NK-92 treated with Interleukin-12 subunit alpha and Interleukin-12 subunit beta, amount 100 ng/mL, for 24 hours (cell line): ENCODE measurements around the gene HPCAL1.

ENCODE experiments used
- DNase-seq: peaks from one replicate; lab custom pipeline; 2025; lab: John Stamatoyannopoulos, UW

The HPCAL1 gene

DNA sequence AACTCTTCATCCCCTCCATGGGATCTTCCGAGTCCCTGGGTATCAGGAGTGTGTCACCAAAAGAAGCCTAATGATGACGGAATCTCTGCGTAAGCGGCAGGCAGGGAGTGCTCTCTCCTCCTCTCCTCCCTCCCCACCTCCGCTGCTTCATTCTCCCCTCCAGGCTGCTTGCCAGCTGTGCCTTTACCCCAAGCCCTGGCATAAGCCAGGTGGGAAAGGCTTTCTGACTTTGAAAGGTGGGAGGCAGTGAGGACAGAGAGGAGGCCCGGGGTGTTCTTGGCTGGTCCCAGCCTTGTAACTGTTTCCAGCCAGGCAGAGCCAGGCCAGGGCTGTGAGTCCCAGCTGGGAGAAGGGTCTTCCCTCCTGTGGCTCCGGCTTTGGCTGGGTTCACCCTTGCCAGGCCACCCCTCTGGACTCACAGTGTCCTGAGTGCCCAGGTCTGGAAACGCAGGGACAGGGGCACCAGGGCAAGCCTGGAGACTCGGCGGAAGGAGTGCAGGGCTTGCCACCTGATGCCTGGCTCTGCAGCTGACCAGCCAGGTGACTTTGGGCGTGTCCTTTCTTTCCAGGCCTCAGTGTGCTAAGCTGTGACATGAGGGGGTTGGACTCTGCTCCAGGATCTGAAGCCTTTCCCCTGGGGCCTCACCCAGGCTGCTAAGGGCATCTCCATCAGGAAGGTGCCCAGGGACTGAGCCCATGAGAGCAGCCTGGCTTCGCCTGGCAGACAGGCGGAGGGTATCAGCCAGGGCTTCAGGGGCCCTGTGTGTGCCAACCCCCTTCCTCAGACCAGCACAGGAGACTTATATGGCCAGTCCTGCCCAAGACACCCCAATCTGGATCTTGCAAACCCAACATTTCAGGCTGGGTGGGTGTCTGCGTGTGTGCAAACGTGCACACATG lies 32.7 kb upstream of the HPCAL1 start:
- DNase-seq: no peak

DNA sequence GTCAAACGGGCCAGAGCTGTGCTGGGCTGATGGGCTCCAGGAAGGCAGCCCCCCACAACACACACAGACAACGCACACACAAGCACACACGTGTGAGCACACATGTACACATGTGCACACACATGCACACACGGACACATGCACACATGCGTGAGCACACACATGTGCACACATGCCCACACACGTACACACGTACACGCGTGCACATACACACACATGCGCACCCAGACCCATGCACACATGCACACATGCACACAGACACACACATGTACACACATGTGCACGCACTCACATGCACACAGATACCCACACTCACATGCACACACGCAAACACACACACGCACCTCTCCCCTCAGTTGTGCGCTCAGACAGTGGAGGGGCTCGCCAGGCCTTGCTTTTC lies 31.2 kb upstream of the HPCAL1 start:
- no peak for DNase-seq

DNA sequence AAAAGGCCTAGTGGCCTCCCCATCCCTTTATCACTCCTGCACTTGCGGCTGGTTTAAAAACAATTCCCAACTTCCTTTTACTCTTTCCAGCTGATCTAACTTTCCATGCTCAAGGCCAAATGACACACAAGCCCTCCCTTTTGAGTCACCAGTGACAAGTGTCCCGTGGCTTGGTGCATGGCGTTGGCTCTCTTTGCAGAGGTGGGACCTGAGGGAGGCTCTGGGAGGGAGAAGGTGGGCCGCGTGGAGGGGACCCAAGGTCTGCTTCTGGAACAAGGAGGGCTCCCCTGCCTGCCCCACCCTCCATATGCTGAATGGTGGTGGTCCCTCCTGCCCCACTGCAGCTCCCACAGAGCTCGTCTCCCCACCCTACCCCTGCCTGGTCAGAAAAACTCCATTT lies 30.8 kb upstream of the HPCAL1 start:
- no peak for DNase-seq

DNA sequence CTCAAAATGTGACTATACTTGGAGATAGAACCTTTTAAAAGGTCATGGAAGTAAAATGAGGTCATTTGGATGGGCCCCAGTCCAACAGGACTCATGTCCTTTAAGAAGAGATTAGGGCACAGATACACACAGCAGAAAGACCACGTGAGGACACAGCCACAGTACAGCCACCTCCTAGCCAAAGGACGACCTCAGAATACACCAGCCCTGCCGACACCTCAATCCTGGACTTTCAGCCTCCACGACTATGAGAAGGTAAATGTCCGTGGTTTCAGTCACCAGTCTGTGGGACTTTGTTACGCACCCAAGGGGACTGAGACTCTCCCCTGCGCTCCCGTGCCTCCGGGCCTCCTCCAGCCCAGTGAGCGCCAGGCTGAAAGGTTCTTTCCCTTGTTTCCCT lies 30.2 kb upstream of the HPCAL1 start:
- no peak for DNase-seq

DNA sequence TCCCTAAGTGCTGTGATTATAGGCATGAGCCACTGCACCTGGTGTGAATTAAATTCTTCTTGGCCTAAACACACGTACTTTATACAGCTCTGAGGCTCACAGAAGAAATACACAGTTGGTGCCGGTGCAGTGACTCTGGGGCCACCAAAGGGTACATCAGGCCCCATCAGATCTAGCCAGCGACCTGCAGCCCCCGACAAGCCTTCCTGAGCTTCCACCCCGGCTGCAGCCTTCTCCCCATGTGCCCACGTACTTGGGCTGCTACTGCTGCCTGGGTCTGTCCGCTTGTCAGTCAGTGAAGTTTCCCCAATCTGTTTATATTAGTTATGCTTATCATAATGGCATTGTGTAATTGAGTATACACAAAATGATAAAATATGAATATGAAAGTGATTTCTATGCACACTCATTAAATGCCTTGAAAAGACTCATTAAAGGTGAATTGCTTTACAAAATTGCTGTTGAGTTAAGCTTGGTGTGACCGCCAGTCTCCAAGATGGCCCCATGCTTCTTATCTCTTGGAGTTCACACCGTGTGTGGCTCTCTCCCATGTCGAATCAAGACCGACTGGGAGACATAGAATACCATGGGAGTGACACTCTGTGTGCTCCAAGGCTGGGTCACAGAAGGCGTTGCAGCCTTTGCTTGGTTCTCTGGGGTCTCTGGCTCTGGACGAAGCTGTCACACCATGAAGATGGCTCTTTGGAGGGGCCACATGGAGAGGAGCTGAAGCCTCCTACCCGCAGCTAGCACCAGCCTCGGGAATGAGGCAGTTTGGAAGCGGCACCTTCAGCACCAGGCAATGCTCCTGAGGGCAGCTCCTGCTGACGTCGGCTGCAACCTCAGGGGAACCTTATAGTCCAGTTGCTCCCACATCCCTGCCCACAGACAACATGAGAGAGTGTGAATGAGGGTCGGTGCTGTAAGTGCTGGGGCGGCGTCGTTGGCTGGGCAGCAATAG lies 29.2 kb upstream of the HPCAL1 start:
- DNase-seq: no peak

DNA sequence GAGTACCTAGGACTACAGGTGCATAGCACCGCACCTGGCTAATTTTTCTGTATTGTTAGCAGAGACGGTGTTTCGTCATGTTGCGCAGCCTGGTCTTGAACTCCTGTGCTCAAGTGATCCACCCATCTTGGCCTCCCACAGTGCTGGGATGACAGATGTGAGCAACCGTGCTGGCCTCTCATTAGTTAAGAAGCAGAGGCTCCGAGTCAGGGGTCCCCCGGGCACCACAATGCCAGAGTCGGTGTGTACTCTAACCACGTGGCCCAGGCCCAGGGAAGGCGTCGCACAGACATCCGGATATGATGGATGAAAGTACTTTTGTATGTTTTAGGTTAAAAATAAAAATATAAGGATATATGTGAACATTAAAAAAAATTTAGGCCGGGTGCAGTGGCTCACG lies 28.3 kb upstream of the HPCAL1 start:
- DNase-seq: no peak

DNA sequence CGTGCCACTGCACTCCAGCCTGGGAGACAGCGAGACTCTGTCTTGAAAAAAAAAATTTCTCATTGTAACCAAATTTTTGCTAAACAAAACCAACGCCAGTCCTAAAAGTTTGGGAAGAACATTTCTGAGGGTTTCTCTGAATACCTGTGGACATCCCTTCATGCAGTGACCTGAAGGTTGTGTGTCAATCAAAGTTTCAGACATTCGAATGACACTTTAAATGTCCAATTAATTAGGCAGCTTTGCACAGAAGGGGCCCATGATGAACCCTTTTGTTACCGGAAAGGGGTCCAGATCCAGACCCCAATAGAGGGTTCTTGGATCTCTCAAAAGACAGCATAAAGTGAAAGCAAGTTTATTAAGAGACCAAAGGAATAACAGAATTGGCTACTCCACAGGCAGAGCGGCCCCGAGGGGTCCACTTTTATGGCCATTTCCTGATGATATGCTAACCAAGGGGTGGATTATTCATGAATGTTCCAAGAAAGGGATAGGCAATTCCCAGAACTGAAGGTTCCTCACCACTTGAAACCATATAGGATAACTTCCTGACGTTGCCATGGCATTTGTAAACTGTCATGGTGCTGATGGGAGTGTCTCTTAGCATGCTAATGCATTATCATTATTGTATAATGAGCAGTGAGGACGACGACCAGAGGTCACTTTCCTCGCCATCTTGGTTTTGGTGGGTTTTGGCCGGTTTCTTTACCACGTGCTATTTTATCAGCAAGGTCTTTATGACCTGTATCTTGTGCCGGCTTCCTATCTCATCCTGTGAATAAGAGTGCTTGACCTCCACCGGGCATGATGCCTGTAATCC lies 27.5 kb upstream of the HPCAL1 start:
- DNase-seq: no peak

DNA sequence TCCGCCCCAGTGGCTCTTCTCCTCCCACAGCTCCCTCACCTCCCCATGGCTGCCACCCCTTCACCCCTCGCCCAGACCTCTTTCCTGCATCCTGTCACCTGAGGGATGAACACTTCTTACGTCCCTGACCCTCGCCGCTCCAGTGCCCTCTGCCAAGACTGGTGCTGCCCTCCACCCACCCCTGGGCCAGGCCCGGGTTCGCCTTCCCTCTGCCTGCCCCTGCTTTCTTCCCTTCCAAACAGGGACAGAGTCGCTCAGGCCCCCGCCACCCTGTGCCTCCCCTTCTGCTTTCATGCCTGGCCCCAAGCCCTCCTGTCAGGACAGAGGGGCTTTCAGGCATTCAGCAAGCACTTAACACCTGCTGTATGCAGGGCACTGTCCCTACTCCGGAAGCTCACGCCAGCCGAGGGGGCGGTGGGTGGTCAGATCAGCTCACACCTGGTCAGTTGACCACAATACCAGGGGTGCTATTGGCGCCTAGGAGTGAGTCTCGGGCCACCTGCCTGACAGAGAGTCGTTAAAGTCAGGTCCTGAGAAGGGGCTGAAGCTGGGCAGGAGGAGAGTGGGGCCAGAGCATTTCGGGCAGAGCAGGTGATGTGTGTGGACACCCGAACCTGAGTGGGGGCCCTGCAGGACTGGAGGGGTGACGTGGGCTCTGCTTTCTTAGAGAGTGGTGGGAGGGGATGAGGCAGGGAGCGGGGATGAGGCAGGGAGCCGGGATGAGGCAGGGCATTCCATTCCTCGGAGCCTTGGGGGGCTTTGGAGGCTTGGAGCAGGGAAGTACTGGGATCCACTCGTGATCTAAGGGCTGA lies 26.0 kb upstream of the HPCAL1 start:
- no peak for DNase-seq

DNA sequence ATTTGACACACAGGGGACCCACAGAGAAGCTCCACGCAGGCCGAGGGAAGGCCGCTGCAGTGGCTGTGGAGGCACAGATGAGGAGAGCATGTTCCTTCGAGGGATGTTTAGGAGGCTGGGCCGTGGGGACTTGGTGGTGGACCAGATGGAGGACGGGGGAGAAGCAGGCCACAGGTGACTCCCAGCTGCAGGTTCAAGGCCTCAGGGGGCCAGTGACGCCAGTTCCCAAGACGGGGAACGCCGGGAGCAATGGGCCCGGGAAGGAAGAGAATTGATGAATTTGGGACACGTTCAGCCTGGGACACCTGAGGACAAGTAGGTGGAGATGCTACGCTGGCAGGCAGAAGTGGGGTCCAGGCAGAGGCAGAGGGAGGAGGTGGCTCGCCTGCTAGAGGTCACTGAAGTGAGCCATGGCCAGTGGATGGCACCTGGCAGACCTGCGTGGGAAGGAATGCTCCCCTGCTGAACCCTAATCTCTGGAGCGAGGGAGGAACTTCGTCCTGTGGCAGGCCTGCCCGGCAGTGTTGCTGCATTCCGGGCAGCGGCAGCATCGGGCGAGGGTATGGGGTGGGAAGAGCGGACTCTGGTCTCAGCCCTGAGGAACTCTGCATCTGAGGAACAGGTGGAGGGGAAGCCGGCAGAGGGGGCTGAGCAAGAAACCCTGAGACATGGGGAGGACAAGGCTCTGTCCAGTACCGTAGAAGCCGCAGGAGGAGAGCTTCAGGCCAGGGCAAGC lies 25.2 kb upstream of the HPCAL1 start:
- no peak for DNase-seq

DNA sequence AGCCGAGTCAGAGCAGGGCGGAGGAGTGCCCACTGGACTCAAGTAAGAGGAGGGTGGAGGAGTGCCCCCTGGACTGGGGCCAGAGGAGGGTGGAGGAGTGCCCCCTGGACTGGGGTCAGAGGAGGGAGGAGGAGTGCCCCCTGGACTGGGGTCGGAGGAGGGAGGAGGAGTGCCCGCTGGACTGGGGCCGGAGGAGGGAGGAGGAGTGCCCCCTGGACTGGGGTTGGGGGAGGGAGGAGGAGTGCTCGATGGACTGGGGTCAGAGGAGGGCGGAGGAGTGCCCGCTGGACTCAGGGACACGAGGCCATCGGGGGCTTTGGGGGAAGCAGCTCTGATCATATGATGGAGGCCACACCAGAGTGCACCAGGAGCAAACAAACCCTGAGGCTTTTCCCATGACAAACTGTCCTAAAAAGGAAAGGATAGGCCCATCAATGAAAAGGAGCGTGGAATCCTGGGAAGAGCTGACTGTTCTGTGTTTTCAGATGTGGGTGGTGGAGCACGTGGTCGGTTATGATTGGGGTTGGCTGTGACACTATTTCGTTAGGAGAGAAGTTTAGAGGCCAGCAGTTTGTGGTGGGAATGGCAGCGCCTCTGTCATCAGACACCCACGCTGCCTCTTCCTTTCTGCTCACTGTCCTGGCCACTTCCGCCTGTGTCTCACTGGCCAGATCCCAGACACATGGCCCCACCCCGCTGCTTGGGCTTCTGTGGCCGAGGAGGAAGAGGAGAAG lies 24.5 kb upstream of the HPCAL1 start:
- peak; percentile 8 for DNase-seq

DNA sequence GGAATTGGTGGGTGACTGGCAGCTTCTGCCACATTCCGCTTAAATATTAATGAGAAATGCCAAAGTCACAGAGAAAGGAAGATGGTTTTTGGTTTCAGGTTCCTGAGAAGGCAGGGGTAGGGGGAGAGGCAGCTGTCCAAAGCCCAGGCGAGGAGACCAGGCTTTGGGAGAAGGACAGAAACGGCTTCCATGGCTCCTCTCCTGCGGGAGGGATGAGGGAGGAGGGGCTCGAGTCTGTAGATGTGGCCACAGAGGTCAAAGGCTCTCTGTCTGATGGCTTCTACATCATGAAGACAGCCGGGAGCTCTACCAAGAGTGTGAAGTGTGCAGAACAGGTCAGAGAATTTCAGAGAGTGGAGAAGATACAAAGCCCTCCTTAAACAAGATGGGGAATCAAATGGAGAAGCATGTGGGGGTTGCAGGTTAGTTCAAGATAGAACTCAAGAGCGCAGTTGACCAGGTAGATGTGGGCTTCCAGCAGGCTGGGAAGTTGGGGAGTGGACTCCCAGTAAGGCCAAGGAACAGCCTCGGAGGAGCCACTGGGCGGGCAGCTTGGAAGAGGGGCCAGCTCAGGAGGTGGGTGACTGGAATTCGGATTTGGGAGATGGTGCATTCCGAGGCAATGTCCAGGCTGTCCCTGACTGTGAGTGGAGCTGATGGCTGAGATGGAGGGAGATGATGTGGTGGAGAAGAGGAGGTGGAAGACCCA lies 23.8 kb upstream of the HPCAL1 start:
- DNase-seq: no peak

DNA sequence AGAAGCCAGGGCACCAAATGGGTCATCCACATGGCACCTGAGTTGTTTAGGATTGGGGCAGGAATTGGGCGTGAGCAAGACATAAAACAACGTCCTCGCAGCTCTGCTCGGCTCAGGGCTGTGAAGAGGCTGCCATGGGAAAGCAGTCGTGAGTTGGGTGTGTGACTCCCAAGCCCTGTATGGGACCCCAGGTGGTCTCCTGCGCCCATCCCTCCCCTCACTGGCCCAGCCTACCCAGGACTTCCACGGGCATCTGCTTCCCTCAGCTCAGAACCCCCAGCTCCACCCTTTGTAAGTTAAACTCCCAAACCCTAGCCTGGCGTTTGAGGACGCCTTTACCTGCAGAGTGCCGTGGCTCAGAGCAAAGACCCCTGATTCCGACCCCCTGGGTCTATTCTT lies 23.2 kb upstream of the HPCAL1 start:
- DNase-seq: no peak

DNA sequence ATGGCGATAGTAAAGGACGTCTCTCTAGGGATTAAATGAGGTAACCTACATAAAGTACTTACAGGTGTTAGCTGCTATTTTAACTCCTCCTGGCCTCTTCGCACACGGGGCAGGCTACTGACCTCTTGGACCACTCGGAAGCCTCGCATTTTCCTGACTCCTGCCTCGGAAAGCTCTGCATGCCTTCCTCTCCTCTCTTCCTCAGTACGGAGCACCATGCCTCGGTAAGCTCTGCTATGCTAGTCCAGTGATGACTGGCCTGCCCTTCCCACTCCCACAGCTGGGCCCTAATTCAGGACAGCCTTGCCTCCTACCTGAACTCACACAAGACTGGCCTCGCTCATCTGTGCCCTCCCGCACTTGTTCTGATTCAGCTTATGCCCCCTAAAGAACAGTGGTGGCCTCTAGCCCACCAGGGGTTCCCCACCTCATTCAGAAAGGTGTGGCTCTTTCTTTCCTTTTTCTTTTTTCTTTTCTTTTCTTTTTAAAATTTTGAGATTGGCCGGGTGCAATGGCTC lies 22.7 kb upstream of the HPCAL1 start:
- DNase-seq: no peak

DNA sequence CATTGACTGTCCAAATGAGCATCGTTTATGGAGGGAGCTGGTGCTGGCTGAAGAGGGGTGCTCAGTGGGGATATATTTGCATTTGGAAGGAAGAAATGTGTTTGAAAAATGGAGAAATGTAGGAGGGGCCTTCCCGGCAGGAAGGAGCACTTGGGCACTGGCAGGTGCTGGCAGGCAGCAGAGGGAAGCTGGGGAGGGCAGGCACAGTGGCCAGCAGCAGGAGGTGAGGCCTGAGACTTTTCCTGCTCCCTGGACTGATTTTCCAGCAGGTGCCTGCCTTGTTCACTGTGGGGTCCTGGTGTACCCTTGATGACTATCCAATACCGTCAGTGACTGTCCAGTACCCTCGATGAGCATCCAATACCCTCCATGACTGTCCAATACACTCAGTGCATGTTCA lies 20.8 kb upstream of the HPCAL1 start:
- no peak for DNase-seq

DNA sequence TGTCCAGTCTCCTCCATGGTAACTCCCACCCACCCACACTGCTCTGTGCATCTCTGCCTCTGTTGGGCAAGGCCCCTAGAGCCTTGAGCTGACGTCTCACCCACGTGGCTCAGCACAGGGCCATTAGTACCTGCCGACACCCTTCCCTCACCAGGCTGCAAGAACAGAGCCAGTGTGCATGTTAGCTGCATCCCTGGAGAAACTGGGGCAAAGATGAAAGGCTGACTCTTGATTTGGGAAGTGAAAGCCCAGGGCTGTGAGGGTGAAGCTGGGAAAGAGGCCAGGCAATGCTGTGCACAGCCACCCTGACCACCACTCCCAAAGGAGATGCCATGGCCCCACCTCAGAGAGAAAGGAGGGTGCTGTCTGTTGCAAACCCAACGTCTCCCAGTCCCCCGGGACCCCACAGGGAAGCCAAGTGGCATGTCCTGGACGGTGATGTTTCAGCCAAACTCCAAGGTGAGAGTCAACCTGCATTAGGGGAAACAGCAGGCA lies 20.0 kb upstream of the HPCAL1 start:
- no peak for DNase-seq

DNA sequence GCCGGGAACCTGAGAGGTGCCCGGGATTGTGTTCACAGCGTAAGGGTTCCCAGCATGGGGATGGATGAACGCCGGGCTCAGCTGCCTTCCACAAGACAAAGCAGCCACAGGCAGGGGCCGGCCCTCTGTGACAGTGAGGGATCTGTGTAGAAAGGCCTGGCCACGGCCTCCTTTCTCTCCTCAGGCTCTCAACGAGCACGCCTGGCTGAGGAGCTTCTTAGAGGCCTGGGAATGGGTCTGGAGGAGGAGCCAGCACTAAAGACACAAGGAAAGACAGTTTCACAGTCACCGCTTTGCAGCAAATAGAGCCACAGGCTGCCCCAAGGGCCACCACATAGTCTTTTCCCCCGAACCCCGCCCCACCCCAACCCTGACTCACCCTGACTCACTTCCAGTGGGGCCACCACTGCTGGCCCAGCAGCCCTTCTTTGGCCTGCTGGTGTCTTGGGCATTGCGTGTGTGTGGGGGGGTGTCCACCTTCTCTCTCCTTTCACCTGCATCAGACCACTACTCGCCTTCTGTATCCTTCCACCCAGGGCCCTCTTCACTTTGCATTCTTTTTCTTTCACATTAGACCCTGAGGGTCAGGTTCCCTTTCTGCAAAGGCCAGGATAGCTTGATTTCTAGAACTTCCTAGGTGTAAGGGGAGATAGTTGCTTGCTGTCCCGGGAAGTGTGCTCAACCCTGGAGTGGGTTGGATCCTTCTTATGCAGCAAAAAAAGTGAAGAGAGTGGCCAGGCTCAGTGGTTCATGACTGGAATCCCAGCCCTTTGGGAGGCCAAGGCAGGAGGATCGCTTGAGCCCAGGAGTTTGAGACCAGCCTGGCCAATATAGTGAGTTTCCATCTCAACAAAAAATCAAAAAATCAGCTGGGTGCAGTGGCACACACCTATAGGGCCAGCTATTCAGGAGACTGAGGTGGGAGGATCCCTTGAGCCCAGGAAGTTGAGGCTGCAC lies 19.3 kb upstream of the HPCAL1 start:
- peak; percentile 57 for DNase-seq

DNA sequence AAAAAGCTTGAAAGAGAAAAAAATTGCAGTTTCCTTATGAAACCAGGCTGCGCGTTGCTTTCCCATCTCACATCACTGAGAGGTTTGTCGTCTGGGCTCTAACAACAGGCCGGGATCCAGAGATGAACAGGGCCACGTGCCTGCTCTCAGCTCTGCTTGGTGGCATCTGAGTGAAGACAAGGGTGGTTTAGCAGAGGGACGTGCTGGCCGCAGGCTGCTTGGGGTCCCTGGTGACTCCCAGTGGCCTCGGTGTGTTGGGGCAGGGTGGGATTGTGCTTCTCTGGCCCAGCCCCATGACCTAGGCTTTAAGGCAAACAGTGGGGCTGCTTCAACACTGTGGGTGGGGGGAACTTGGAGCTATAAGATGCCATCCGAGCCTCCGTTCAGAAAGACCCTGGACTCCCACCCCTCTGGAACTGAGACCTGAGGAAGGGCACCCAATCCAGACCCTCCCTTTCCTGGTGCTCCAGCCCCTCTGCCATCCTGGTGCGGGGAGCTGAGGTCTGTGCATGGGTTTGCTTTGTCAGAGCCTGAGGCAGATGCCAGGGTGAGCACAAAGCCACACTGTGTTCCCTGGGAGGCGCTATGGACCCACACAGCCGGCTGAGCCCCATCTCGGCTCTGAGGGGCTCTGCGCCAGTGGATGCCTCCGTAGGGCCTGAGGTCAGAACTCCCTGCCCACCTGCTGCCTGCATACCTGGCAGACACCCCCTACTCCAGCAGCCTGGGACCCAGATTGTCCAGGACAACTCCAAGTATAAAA lies 18.4 kb upstream of the HPCAL1 start:
- DNase-seq: no peak
